ENCODE data around the gene C2orf74. TPM values are rescaled to one million over a fixed set of nuclear protein-coding genes. Genes with fewer than 3 reads are reported as not detected.
"Not testable (repeated sequence)": the region's sequence is repeated elsewhere in the genome, so short reads cannot be mapped to it uniquely, and the experiment has no call there.

The C2orf74 gene
- total RNA-seq, 1 donor from 2014 or later: 18.3 TPM

- peak; percentile 90 for DNase-seq (ENCODE audit: low read depth)
- Histone ChIP-seq H3K36me3 (ENCODE audit: control insufficient read depth, insufficient read depth, low read length) (no peaks in the 10 kb centered on the region), H3K4me3 (ENCODE audit: low read depth, low read length) (peak overlapping the region; percentile 73), H3K27me3 (ENCODE audit: control insufficient read depth, insufficient read depth, low read length) (no peaks in the 10 kb centered on the region)
- no peak for TF ChIP-seq CTCF (IDR thresholded peaks at IDR 0.05; ENCODE audit: insufficient read depth, low read length, poor library complexity, severe bottlenecking)
Observed at GRCh38 chr2:61144697-61145268, 17.2 kb upstream of the C2orf74 start.

GRCh38 chr2:61145990-61146389 is 16.0 kb upstream of the C2orf74 start:
- Histone ChIP-seq H3K4me3 (ENCODE audit: low read depth, low read length) (peak overlapping the region; percentile 47), H3K27me3 (ENCODE audit: control insufficient read depth, insufficient read depth, low read length) (no peaks in the 10 kb centered on the region), H3K36me3 (ENCODE audit: control insufficient read depth, insufficient read depth, low read length) (no peaks in the 10 kb centered on the region)
- no peak for DNase-seq (ENCODE audit: low read depth)
- TF ChIP-seq CTCF (IDR thresholded peaks at IDR 0.05; ENCODE audit: insufficient read depth, low read length, poor library complexity, severe bottlenecking): no peak

- H3K36me3 ChIP-seq (ENCODE audit: control insufficient read depth, insufficient read depth, low read length); H3K4me3 ChIP-seq (ENCODE audit: low read depth, low read length); DNase-seq (ENCODE audit: low read depth); H3K27me3 ChIP-seq (ENCODE audit: control insufficient read depth, insufficient read depth, low read length): not testable (repeated sequence)
Observed at GRCh38 chr2:61148091-61148490, 13.9 kb upstream of the C2orf74 start.

- H3K4me3 ChIP-seq (ENCODE audit: low read depth, low read length): no peak overlapping the region
- no peak for DNase-seq (ENCODE audit: low read depth)
- no peak for TF ChIP-seq CTCF (IDR thresholded peaks at IDR 0.05; ENCODE audit: insufficient read depth, low read length, poor library complexity, severe bottlenecking)
- no peaks in the 10 kb centered on the region for H3K36me3 ChIP-seq (ENCODE audit: control insufficient read depth, insufficient read depth, low read length)
- no peaks in the 10 kb centered on the region for H3K27me3 ChIP-seq (ENCODE audit: control insufficient read depth, insufficient read depth, low read length)
Observed at GRCh38 chr2:61149074-61149473, 12.9 kb upstream of the C2orf74 start.

- Histone ChIP-seq H3K27me3 (ENCODE audit: control insufficient read depth, insufficient read depth, low read length) (no peaks in the 10 kb centered on the region), H3K4me3 (ENCODE audit: low read depth, low read length) (no peak overlapping the region), H3K36me3 (ENCODE audit: control insufficient read depth, insufficient read depth, low read length) (no peaks in the 10 kb centered on the region)
- TF ChIP-seq CTCF (IDR thresholded peaks at IDR 0.05; ENCODE audit: insufficient read depth, low read length, poor library complexity, severe bottlenecking): no peak
- no peak for DNase-seq (ENCODE audit: low read depth)
Observed at GRCh38 chr2:61151436-61151835, 10.6 kb upstream of the C2orf74 start.

- TF ChIP-seq CTCF (IDR thresholded peaks at IDR 0.05; ENCODE audit: insufficient read depth, low read length, poor library complexity, severe bottlenecking): no peak
- peaks cover 3% of the 10 kb centered on the region for H3K36me3 ChIP-seq (ENCODE audit: control insufficient read depth, insufficient read depth, low read length)
- DNase-seq (ENCODE audit: low read depth): no peak
- H3K4me3 ChIP-seq (ENCODE audit: low read depth, low read length): no peak overlapping the region
- H3K27me3 ChIP-seq (ENCODE audit: control insufficient read depth, insufficient read depth, low read length): no peaks in the 10 kb centered on the region
Observed at GRCh38 chr2:61157371-61158003, 4.5 kb upstream of the C2orf74 start.

Data from kidney epithelial cell (primary cell).